ENCODE data around the gene FAU.
A peak's percentile ranks its signal among the peaks of the same experiment; 100 is the strongest.

Gene FAU

DNA sequence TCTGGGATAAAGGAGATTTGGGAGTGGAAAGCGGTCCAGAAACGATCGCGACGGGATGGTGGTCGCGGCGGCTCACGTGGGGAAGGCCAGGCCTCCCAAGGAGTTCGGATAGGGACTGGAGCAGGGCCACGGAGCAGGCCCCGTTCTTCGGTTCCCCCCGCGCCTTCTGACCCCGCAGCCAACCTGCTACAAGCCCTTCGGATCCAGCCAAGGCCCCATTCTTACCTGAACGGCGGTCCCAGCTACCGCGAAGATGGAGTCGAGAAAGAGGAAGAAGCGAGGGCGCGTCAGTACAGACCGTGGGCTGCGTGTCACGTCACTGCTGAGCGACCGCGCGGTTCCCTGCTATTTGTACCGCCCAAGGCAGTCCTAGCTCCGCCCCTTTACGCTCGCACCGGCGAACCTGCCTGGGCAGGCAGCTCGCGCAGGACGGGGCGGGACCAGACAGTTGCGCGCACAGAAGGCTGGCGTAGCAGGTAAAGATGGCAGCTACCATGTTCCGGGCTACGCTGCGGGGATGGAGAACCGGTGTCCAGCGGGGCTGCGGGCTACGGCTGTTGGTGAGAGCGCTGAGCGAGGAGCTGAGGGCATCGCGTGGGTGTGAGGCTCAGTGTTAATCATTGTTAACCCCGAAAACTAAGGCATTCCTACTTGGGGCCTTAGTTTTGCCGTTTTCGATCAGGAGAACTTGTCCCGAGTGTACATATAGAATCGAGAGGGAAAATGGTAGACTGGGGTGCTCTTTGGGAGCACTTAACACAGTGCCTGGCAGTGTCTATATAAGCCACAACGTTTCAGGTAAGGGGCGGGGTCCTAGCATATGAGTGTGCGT lies at the start of gene FAU, which contains the start of gene MRPL49:
Gene FAU (minus strand): TSS at position 270 of the 832 bp plus-strand sequence. CDS start 321 bp downstream, outside the sequence.
Gene MRPL49 (plus strand): TSS at position 457 of the 832 bp plus-strand sequence. CDS start 26 bp downstream, at position 483.
- Histone ChIP-seq H3K27me3 (ENCODE audit: insufficient read depth, insufficient read length) (no peaks in the 10 kb centered on the region), H3K9ac (ENCODE audit: insufficient read length, low read depth) (peak within 1 kb of the TSS; percentile 98), H3K4me1 (ENCODE audit: insufficient read depth, insufficient read length) (peaks cover 11% of the 10 kb centered on the region), H3K36me3 (ENCODE audit: insufficient read depth, insufficient read length, low read length) (peaks cover 74% of the 10 kb centered on the region), H3K9me3 (ENCODE audit: insufficient read depth, low read length) (no peaks in the 10 kb centered on the region), H3K4me3 (ENCODE audit: insufficient read length, low read depth) (peak within 1 kb of the TSS; percentile 97)
- TF ChIP-seq SUZ12 (IDR thresholded peaks at IDR 0.05; ENCODE audit: extremely low read depth, insufficient read depth, insufficient read length) (no peak), YY1 (IDR thresholded peaks at IDR 0.05; ENCODE audit: insufficient read depth, insufficient read length) (peak; percentile 84)
- DNase-seq (ENCODE audit: low read depth, low spot score) = peak; percentile 100

DNA sequence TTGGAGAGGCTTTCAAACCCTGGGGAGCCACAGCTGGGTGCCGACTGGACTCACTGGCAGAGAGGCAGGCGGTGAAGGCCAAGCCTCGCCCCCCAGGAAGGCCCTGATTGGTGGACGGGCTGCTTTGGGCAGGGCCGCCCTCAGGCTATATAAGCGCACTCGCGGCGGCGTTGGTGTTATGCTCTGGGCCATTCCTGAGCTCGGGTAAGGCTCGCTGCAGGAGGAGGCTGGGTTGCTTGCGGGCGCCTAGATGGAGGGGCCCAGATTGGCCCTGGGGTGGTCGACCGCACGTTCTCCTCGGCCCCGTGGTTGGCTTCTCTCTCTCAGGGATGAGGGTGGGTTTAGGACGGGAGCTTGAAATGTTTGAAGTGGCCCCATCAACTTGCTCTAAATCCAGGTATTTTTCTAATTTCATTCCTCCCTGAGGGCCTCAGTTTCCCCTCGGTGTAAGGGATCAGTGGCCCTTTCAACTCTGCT lies 48.2 kb upstream of the FAU start, which contains the start of gene SPDYC:
Gene SPDYC (plus strand): TSS at position 176 of the 477 bp plus-strand sequence. CDS start 1,125 bp downstream, outside the sequence.
- peak within 1 kb of the TSS; percentile 52 for H3K9ac ChIP-seq (ENCODE audit: insufficient read length, low read depth)
- H3K4me1 ChIP-seq (ENCODE audit: insufficient read depth, insufficient read length) = peaks cover 11% of the 10 kb centered on the region
- DNase-seq (ENCODE audit: low read depth, low spot score) = no peak
- TF ChIP-seq SUZ12 (IDR thresholded peaks at IDR 0.05; ENCODE audit: extremely low read depth, insufficient read depth, insufficient read length) (no peak), YY1 (IDR thresholded peaks at IDR 0.05; ENCODE audit: insufficient read depth, insufficient read length) (no peak), ZNF274 (IDR thresholded peaks at IDR 0.05; ENCODE audit: low read depth, low read length) (no peak)
- H3K4me3 ChIP-seq (ENCODE audit: insufficient read length, low read depth) = peak within 1 kb of the TSS; percentile 31
- H3K36me3 ChIP-seq (ENCODE audit: insufficient read depth, insufficient read length, low read length) = no peaks in the 10 kb centered on the region
- H3K9me3 ChIP-seq (ENCODE audit: insufficient read depth, low read length) = no peaks in the 10 kb centered on the region
- H3K27me3 ChIP-seq (ENCODE audit: insufficient read depth, insufficient read length) = no peaks in the 10 kb centered on the region

DNA sequence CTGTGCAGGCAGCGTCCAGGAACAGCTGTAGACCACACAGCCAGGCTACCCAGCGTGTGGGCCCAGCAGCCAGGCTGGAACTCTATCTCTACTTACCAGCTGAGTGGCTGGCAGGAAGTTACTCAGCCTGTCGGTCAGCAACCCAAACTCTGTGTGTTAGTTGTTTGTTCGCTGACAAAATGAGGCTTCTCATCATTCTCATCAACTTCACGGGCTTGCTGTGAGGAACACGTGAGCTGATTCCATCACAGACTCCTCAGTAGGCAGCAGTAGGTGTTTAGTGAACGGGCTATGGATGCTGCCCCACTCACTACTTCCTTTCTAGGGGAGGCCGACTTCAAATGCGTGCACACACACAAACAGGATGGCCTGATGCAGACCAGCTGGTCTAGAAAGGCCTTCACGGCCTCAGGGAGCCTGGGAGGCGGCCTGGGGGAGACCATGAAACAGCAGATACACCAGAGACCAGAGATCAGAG lies 47.3 kb upstream of the FAU start:
- H3K9ac ChIP-seq (ENCODE audit: insufficient read length, low read depth) = no peak overlapping the region
- peaks cover 11% of the 10 kb centered on the region for H3K4me1 ChIP-seq (ENCODE audit: insufficient read depth, insufficient read length)
- H3K9me3 ChIP-seq (ENCODE audit: insufficient read depth, low read length) = no peaks in the 10 kb centered on the region
- no peak for DNase-seq (ENCODE audit: low read depth, low spot score)
- H3K36me3 ChIP-seq (ENCODE audit: insufficient read depth, insufficient read length, low read length) = no peaks in the 10 kb centered on the region
- no peaks in the 10 kb centered on the region for H3K27me3 ChIP-seq (ENCODE audit: insufficient read depth, insufficient read length)
- no peak overlapping the region for H3K4me3 ChIP-seq (ENCODE audit: insufficient read length, low read depth)
- TF ChIP-seq ZNF274 (IDR thresholded peaks at IDR 0.05; ENCODE audit: low read depth, low read length) (no peak), SUZ12 (IDR thresholded peaks at IDR 0.05; ENCODE audit: extremely low read depth, insufficient read depth, insufficient read length) (no peak), YY1 (IDR thresholded peaks at IDR 0.05; ENCODE audit: insufficient read depth, insufficient read length) (no peak)

DNA sequence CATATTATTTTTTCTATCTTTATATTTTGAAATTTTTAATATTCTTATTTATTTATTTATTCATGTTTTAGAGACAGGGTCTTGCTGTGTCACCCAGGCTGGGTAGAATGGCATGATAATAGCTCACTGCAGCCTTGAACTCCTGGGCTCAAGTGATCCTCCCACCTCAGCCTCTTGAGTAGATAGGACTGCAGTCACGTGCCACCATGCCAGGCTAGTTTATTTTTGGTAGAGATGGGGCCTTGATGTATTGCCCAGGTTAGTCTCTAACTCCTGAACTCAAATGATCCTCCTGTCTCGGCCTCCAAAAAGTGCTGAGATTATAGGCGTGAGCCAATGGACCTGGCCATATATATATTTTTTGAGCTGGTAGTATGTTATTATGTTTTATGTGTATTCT lies 45.7 kb upstream of the FAU start:
- Histone ChIP-seq H3K9me3 (ENCODE audit: insufficient read depth, low read length) (no peaks in the 10 kb centered on the region), H3K4me1 (ENCODE audit: insufficient read depth, insufficient read length) (peaks cover 11% of the 10 kb centered on the region), H3K27me3 (ENCODE audit: insufficient read depth, insufficient read length) (no peaks in the 10 kb centered on the region), H3K4me3 (ENCODE audit: insufficient read length, low read depth) (no peak overlapping the region), H3K36me3 (ENCODE audit: insufficient read depth, insufficient read length, low read length) (no peaks in the 10 kb centered on the region), H3K9ac (ENCODE audit: insufficient read length, low read depth) (no peak overlapping the region)
- DNase-seq (ENCODE audit: low read depth, low spot score) = no peak
- TF ChIP-seq ZNF274 (IDR thresholded peaks at IDR 0.05; ENCODE audit: low read depth, low read length) (no peak), SUZ12 (IDR thresholded peaks at IDR 0.05; ENCODE audit: extremely low read depth, insufficient read depth, insufficient read length) (no peak), YY1 (IDR thresholded peaks at IDR 0.05; ENCODE audit: insufficient read depth, insufficient read length) (no peak)

DNA sequence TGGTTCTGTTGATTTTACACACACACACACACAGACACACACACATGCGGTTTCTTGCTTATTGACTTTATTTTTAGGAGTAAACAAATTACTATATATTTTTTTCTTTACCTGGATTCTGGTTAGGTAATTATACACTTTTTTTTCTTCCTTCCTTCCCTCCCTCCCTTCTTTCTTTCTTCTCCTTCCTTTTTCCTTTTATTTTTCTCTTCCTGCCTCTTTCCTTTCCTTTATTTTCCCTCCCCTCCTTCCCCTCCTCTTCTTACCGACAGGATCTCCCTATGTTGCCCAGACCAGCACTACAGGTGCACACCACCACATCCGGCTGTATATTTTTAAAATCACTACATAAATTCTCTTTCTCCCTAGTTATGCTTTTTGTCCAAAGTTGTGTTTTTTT lies 45.0 kb upstream of the FAU start:
- TF ChIP-seq YY1 (IDR thresholded peaks at IDR 0.05; ENCODE audit: insufficient read depth, insufficient read length) = no peak
- no peak for TF ChIP-seq ZNF274 (IDR thresholded peaks at IDR 0.05; ENCODE audit: low read depth, low read length)
- no peak for TF ChIP-seq SUZ12 (IDR thresholded peaks at IDR 0.05; ENCODE audit: extremely low read depth, insufficient read depth, insufficient read length)

DNA sequence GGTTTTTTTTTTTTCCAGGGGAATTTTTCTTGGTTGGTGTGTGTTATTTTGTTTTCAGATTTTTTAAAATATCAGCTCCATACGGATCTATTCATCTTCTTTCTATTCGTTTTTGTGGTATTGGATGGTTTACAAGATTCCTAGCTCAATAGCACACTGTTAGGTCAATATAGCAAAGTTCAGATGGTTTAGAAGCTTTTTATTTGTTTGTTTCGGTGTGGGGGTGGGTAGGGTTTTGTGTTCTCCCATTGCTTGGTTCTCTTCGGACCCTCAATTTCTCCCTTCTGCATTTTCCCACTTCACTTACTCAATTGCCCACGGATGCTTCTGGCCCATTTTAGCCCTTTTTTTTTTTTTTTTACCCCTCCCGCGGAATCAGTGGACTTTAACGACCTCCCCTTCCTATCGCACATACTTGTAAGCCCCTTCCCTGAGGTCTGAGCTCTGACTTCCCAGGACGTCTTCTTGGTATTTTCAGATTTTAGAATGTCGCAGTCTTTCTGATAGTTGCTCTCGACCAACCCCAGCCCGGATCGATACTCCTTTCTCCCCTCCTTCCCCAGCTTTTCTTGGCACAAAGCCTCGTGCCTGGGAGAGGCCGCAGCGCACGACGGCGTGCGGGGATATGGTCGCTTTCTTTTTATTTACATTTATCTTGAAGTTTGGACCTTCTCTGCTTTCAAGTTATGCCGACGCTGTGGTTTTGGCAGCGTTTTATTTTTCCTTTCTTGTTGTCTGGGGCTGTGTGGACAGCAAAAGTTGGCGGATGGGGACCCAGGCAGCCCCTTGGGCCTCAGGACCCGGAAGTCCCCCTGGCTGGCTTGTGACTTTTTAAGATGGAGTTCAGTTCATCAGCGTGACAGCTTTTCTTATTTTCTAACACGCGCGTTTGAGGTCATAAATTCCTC lies 43.7 kb upstream of the FAU start:
- no peak overlapping the region for H3K9ac ChIP-seq (ENCODE audit: insufficient read length, low read depth)
- no peak for DNase-seq (ENCODE audit: low read depth, low spot score)
- TF ChIP-seq YY1 (IDR thresholded peaks at IDR 0.05; ENCODE audit: insufficient read depth, insufficient read length) (no peak), SUZ12 (IDR thresholded peaks at IDR 0.05; ENCODE audit: extremely low read depth, insufficient read depth, insufficient read length) (no peak), ZNF274 (IDR thresholded peaks at IDR 0.05; ENCODE audit: low read depth, low read length) (no peak)
- no peaks in the 10 kb centered on the region for H3K27me3 ChIP-seq (ENCODE audit: insufficient read depth, insufficient read length)
- no peaks in the 10 kb centered on the region for H3K36me3 ChIP-seq (ENCODE audit: insufficient read depth, insufficient read length, low read length)
- H3K9me3 ChIP-seq (ENCODE audit: insufficient read depth, low read length) = no peaks in the 10 kb centered on the region
- H3K4me3 ChIP-seq (ENCODE audit: insufficient read length, low read depth) = no peak overlapping the region
- peaks cover 5% of the 10 kb centered on the region for H3K4me1 ChIP-seq (ENCODE audit: insufficient read depth, insufficient read length)

More for the DNA sequence above, 45.0 kb upstream of the FAU start:
- no peaks in the 10 kb centered on the region for H3K27me3 ChIP-seq (ENCODE audit: insufficient read depth, insufficient read length)
- no peaks in the 10 kb centered on the region for H3K36me3 ChIP-seq (ENCODE audit: insufficient read depth, insufficient read length, low read length)
- H3K4me3 ChIP-seq (ENCODE audit: insufficient read length, low read depth) = no peak overlapping the region
- H3K4me1 ChIP-seq (ENCODE audit: insufficient read depth, insufficient read length) = peaks cover 11% of the 10 kb centered on the region
- peak overlapping the region; percentile 17 for H3K9ac ChIP-seq (ENCODE audit: insufficient read length, low read depth)
- no peaks in the 10 kb centered on the region for H3K9me3 ChIP-seq (ENCODE audit: insufficient read depth, low read length)
- no peak for DNase-seq (ENCODE audit: low read depth, low spot score)
